Measurements from ENCODE around the gene FAM177A1.

DNA sequence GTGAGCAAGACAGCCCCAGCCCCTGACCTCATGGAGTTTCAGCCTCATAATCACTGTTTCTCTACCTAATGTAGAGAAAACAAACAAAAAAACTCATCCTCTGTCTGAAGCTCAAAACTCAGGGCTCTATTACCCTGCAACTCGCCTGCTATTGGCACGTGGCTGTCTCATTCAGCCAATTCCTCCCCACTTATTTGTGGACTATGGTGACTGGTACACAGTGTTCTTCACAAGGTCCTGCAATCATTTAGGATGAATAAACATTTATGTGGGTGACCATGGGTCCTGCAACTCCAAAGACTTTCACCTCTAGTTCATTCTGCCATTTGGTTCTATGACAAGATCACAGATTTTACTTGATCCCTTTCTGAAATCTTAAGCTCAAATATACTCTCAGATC lies 71.0 kb downstream of the FAM177A1 start:
- TF ChIP-seq, protein P1, sequence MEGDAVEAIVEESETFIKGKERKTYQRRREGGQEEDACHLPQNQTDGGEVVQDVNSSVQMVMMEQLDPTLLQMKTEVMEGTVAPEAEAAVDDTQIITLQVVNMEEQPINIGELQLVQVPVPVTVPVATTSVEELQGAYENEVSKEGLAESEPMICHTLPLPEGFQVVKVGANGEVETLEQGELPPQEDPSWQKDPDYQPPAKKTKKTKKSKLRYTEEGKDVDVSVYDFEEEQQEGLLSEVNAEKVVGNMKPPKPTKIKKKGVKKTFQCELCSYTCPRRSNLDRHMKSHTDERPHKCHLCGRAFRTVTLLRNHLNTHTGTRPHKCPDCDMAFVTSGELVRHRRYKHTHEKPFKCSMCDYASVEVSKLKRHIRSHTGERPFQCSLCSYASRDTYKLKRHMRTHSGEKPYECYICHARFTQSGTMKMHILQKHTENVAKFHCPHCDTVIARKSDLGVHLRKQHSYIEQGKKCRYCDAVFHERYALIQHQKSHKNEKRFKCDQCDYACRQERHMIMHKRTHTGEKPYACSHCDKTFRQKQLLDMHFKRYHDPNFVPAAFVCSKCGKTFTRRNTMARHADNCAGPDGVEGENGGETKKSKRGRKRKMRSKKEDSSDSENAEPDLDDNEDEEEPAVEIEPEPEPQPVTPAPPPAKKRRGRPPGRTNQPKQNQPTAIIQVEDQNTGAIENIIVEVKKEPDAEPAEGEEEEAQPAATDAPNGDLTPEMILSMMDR (conservative IDR thresholded peaks at IDR 0.05), result no peak
- no peak for TF ChIP-seq EZH2 (IDR thresholded peaks at IDR 0.05; ENCODE audit: low read depth)

All from PC-9 (cell line).